GM13976 (cell line): ENCODE measurements around the gene RAPSN.

ENCODE experiments used
- DNase-seq: peaks from one replicate; pipeline ENCODE4 v3.0.0; 2012; ENCODE audit warnings: low spot score
- in situ Hi-C: fragments of 300-500 bp; cut with MboI; formaldehyde crosslinking; loops from one replicate; pipeline ENCODE4 v1.12.0; 2022; ENCODE audit warnings: low sequenced_read_pairs, mixed read lengths, inconsistent platforms; ENCODE audit not compliant: unreplicated experiment
- TF ChIP-seq, protein P1 (sequence below): IDR thresholded peaks from 2 replicates; pipeline ENCODE4 v1.5.1; 2012; ENCODE audit warnings: borderline replicate concordance, mild to moderate bottlenecking; ENCODE audit not compliant: insufficient read depth; ENCODE audit errors: extremely low read depth, missing control alignments, control extremely low read depth

Gene RAPSN

DNA sequence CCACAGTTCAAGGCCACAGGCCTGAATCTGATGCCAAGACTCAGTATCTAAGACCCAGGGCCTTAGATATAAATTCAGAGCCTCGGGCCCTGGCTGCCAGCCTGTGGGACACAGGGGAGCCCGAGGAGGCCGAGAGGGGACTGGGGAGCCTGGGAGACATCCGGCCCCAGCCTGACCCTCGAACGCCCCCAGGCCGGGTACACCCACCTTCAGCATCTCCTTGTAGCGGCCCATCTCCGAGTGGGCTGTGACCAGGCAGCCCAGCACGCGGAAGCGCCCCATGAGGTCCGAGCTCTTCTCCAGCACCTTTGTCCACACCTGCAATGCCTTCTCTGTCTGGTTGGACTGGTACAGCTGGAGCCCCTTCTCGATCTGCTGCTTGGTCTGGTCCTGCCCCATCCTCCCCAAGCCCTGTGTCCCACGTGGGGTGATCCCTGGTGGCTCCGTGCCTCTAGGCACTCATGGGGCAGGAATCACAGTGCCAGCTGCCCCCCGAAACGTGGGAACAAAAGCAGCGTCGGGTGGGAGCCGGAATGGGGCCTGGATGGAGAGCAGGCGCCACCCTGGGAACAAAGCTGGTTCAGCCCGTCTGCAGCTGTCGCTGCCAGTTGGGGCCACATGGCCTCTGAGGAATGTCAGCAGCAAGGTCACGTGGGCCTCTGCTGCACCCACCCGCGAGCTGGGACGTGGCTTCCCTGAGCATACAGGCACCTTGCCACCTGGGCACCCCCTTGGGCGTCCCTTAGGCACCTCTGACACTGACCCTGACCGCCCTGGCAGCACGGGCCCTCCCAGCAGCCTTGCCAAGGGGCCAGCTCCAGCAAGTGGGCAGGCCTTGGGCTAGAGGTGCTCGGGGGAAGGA is at the start of gene RAPSN:
TSS of gene RAPSN (minus strand) at position 571 of the 862 bp plus-strand sequence. CDS start at position 399, 172 bp downstream.
- TF ChIP-seq, protein P1, sequence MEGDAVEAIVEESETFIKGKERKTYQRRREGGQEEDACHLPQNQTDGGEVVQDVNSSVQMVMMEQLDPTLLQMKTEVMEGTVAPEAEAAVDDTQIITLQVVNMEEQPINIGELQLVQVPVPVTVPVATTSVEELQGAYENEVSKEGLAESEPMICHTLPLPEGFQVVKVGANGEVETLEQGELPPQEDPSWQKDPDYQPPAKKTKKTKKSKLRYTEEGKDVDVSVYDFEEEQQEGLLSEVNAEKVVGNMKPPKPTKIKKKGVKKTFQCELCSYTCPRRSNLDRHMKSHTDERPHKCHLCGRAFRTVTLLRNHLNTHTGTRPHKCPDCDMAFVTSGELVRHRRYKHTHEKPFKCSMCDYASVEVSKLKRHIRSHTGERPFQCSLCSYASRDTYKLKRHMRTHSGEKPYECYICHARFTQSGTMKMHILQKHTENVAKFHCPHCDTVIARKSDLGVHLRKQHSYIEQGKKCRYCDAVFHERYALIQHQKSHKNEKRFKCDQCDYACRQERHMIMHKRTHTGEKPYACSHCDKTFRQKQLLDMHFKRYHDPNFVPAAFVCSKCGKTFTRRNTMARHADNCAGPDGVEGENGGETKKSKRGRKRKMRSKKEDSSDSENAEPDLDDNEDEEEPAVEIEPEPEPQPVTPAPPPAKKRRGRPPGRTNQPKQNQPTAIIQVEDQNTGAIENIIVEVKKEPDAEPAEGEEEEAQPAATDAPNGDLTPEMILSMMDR = no peak
- no peak for DNase-seq
- in situ Hi-C loops = no loop called here

DNA sequence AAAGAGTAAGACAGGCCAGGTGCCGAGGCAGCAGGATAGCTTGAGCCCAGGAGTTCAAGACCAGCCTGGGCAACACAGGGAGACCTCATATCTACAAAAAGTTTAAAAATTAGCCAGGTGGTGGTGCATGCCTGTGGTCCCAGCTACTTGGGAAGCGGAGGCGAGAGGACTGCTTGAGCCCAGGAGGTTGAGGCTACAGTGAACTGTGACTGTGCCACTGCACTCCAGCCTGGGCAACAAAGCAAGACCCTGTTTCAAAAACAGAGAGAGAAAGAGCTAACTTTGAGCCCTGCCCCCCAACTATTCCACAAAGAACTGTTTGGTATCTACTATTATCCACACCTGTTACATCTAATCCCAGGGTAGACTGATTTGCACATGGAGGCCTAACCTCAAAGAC is 49.2 kb upstream of the RAPSN start:
- TF ChIP-seq, protein P1 = no peak
- DNase-seq = no peak
- in situ Hi-C loops = no loop called here

DNA sequence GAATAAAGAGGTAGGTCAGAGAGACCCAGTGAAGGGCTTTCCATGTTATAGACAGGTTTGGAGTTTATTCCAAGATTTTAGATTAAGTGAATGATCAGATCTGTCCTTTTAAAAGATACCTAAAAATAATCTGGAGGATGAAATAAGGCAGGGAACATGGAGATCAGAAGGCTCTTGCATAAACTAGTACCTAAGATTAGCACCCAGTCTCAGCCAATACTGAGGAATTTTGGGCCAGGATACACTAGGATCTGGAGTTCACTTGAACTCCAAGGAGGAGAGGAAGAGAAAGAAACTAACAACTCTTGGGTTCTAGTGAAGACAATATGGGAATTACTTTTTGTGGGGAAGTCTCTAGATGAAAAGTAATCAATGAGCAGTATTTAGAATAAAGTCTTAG is 47.9 kb upstream of the RAPSN start:
- in situ Hi-C loops = no loop called here
- DNase-seq = no peak
- TF ChIP-seq, protein P1 = no peak

DNA sequence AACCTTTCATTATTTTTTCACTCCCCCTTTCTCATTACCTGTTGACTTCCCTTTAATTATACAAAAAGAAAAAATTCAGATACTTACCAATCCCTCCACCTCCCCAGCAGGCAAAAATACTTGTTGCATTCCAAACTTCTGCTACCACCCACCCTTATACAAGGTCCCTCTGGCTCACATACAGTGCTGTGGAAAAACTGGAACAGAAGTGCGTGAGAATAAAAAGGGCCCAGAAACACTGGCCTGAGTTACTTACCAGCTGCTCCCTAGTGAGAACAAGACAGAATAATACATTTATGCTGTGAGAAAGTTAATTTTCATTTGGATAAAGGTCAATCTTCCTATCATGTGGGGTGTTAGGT is 46.9 kb upstream of the RAPSN start:
- DNase-seq = no peak
- TF ChIP-seq, protein P1 = no peak
- in situ Hi-C loops = no loop called here

DNA sequence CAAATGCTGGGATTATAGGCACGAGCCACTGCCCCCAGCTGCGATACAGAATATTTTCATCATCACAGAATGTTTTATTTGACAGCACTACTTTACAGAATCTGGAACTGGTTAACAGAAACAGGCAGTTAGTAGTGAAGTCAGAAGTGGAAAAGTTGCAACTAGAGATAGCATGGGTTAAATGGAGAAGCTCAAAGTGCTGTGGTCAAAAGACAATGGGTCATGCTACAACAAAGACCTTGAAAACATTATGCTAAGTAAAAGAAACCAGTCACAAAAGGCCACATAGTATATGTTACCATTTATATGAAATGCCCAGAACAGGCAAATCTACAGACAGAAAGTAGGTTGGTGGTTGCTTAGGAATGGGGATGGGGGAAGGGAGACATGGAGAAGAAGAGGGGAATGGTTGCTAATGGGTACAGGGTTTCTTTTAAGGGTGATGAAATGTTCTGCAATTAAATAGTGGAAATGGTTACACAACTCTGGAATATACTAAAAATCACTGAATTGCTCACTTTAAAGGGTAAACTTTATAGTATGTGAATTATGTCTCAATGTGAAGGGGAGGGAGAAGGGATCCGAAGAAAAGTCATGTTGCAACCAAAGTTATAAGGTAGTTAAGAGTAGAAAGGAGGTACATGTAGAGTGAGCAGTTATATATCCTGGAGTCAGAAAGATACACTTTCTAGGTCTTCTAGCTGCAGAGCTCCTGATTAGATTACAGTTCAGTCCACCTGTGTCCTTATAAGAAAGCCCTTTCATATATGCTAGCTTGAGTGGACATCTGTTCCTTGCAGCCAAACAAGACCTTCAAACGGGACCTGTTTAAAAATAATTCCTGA is 46.3 kb upstream of the RAPSN start:
- DNase-seq = no peak
- TF ChIP-seq, protein P1 = no peak
- in situ Hi-C loops = no loop called here

DNA sequence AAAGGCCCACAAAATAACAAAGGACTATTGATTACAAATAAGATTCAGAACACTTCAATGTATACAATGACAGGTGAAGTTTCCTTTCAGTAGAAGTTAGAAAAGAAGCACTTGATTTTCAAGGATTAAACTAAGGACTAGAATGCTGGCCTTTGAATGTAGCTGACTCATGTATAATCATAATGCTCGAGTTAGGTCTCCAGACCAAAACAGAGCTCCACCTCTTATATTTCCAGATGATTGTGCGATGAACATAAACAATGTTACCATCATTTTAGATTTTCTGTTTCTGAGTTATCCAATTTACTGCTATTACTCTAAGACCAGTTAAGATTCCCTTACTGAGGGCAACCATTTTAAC is 40.4 kb upstream of the RAPSN start:
- TF ChIP-seq, protein P1 = no peak
- in situ Hi-C loops = no loop called here
- DNase-seq = no peak
